WTC11 (cell line): ENCODE data around the gene NDUFC2.

Experiments used
- CTCF ChIP-seq: fragments of 200-600 bp; IDR thresholded peaks from 2 replicates; pipeline ENCODE4 v1.8.0; 2022; ENCODE audit warnings: antibody characterized with exemption
- ELF4 ChIP-seq: sonication (generic); formaldehyde crosslinking; IDR thresholded peaks from 2 replicates; pipeline ENCODE4 v1.8.1; 2022; ENCODE audit warnings: low read depth, mild to moderate bottlenecking, moderate library complexity, missing genetic modification reagents
- MAX ChIP-seq: sonication (generic); formaldehyde crosslinking; IDR thresholded peaks from 2 replicates; pipeline ENCODE4 v1.8.0; 2022; ENCODE audit warnings: mild to moderate bottlenecking, missing genetic modification reagents
- PREB ChIP-seq: sonication (generic); formaldehyde crosslinking; IDR thresholded peaks from 2 replicates; pipeline ENCODE4 v1.8.1; 2022; ENCODE audit warnings: mild to moderate bottlenecking, missing genetic modification reagents, moderate library complexity, borderline replicate concordance
- ZBTB43 ChIP-seq: sonication (generic); formaldehyde crosslinking; IDR thresholded peaks from 2 replicates; pipeline ENCODE4 v1.8.1; 2023; ENCODE audit warnings: mild to moderate bottlenecking, missing genetic modification reagents

GRCh38 chr11:78078218-78079167, 1.2 kb downstream of the NDUFC2 start:
- no peak for TF ChIP-seq CTCF
- no peak for TF ChIP-seq ZBTB43 (CRISPR knock-in tag)
- TF ChIP-seq PREB (CRISPR knock-in tag) = no peak
- TF ChIP-seq MAX = no peak
- no peak for TF ChIP-seq ELF4 (CRISPR knock-in tag)
